Skin epidermis (tissue), 12 donors: ENCODE measurements around the gene CTIF.
A peak's percentile ranks its signal among the peaks of the same experiment; 100 is the strongest.

Experiments
- H3K27ac ChIP-seq, 21 experiments: fragments of 200-600 bp; sonication (generic) in 11 of 21; one replicate each; pipeline ENCODE4 v1.5.0; 2020; ENCODE audit warnings: mild to moderate bottlenecking in 3 of 21, inconsistent platforms in 2 of 21, moderate library complexity in 2 of 21
- H3K4me3 ChIP-seq, 7 experiments: fragments of 200-600 bp; sonication (generic) in 2 of 7; one replicate each; pipeline ENCODE4 v1.5.0; 2020; ENCODE audit warnings: inconsistent platforms in 2 of 7, mild to moderate bottlenecking in 2 of 7, moderate library complexity in 1 of 7

The CTIF gene

DNA sequence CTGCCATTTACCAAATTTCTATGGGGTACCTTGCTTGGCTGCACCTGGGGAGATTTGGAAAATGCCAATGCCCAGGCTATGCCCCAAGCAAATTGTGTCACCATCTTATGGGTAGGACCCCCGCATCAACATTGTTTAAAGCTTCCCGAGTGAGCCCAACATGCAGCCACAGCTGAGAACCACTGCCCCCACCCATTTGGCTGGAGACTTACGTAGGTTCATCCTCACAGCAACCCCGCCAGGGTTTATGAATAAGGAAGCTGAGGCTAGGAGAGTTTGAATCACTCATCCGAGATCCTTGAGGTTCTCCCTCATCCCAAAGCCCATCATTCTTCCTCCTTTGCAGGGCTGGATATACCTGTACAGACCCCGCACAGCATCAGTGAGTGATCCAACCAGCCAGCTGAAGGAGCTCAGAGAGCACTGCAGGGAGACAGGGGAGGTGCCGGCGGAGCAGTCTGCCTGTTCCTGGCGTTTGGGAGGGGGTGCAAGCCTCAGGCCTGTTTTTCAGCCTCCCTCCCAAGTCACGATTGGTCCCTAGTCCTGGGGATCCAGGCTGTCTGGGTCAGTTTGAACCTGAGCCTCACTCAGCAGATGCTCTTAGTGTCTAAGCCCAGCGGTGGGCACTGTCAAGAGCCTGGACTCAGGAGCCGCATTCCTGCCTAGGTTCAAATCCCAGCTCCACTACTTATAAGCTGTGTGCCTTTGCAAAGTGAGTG lies 247.1 kb downstream of the CTIF start:
- H3K4me3 ChIP-seq: no peak overlapping the region
- peak overlapping the region in 8 of 21 experiments; percentile 14 to 85 (median 54) for H3K27ac ChIP-seq

DNA sequence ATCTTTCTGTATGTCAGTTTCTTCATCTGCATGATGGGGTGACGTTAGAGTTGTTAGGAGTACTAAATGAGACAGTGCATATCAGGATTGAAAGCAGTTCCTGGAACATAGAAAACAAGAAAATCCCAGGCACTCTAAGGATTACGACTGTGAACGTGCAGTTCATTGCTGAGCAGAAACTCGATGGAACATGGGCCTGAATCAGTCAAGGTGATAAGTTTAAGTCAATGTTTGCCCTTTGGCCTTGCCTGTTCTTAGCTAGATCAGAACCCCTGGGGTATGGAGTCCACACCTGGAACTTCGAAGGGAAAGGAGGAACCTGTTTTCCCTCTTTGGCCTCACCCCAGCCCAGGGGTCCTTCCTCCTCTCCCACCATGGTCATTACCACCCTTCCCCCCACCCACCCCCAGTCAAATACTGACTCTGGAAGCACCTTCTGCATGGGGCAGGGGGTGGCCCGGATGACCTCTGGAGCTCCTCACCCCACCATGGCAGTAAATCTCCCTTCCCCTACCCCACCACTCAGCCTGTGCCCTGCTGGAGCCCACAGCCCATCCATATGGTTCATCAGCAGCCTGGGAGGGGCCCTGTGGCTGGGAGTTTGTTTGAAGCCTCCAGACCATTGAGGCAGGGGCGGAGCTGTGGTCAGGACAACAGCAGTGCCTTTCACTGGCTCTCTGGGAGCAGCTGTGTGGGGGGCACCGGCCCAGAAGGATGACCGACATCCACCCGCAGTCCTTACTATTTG lies 247.8 kb downstream of the CTIF start:
- Histone ChIP-seq H3K4me3 (no peak overlapping the region), H3K27ac (peak overlapping the region in 1 of 21 experiments; percentile 34)

DNA sequence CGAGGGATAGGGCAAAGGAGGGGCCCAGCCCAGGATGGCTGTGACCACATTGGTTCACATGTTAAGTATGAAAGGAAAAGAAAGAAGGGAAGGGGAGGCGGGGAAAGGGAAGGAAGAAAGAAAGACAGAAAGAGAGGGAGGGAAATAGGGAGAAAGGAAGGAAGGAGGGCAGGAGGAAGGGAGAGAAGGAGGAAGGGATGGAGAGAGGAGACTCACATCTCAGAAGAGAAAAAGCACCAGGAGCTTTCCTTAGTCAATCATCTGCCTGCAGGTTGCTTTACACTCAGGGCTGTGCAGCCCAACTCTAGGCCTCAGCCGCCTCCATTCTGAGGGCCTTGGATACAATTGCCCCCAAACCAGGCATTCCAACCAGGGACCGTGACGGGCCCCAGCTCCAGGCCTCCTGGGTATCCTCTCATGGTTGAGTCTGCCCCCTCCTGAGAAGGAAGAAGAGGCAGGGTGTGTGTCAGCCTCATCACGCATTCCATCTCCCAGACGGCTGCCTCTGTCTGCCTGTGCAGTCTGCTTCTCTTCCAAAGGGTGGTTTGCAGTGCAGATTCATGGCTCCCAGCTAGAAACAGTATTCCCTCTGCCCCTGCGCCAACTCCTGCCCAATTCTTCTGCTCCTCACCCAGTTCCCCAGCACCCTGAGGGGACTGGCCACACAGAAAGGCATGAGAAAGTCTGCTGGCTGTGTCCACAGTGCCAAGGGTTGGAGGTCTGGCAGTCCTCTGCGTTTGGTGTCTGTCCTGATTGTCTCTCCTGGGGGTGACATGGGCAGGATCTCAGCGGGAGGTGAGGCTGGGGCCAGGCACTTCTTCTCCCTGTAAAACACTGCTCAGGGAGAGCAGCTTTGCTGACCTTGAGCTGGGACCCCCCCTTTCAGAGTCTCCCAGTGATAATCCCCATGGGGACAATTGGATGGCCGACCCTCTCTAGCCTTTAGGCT lies 248.6 kb downstream of the CTIF start:
- peak overlapping the region in 1 of 21 experiments; percentile 34 for H3K27ac ChIP-seq

DNA sequence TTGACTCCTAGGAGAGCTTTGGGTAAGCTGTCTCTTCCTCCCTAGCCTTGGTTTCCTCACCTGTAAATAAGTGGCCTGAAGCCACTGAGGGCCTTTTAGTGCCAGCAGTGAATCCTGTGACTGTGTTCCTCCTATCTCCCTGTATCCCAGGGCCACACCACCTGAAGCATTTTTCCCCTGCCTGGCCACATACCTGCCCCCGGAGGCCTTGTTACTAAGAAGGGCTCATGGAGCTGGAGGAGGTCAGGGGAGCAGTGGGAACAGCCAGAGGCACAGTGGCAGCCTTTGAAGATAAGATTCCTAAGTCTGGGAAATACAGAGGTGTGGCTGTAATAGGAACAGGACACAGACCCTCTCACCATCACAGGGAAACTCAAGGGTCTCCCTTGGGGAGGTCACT lies 249.5 kb downstream of the CTIF start:
- Histone ChIP-seq H3K4me3 (no peak overlapping the region), H3K27ac (no peak overlapping the region)

More for the DNA sequence above, 248.6 kb downstream of the CTIF start:
- H3K4me3 ChIP-seq: no peak overlapping the region

DNA sequence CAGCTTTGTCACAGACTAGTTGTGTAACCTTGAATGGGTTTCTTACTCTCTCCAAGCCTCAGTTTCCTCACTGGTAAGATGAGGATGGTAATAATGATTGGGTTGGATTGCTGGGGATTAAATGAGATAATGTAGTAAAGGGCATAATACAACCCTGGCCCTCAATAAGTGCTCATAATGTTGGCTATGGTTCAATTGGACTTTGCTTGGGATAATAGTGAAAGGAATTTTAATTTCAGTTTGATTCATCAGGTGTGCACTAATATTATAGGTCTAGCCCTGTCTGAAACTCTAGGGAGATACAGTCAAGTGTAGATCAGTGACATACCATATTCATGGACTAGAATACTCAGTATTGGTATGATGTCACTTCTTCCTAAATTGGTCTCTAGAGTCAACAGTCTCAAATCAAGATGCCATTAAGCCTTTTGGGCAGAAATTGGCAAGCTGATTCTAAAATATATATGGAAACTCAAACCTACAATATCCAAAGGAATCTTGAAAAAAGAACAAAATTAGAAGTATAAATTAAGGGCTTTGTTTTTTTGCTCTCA lies 250.5 kb downstream of the CTIF start:
- no peak overlapping the region for H3K4me3 ChIP-seq
- peak overlapping the region in 1 of 21 experiments; percentile 77 for H3K27ac ChIP-seq

DNA sequence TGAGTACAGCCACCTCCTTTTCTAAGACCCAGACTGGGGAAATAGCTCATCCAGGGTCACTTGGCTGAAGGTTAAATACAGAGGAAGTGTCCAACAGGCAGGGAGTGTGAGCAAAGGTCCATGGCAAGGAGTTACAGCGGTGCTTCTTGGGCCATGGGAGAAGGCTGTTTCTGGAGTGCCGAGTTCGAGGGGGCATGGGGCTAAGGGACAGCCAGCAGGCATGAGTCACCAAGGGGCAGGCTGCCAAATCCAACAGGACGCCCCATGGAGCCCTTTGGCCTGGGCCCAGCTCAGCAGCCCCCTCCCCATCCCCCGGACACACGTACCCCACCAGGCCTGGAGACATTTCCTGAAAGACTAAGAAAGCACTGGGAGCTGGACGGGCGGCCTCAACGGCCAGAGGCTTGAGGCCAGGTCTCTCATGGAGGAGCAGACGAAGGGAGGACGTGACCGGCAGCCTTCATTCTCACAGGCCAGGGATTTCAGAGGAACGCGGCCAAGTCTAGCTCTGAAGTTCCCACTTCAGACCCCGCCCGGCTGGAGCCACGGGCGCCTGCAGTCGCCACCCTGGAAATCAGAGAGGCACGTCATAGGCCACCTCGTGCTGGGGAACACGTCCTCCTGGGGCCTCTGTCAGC lies 251.5 kb downstream of the CTIF start:
- H3K4me3 ChIP-seq: no peak overlapping the region
- peak overlapping the region in 10 of 21 experiments; percentile 29 to 77 (median 44) for H3K27ac ChIP-seq

DNA sequence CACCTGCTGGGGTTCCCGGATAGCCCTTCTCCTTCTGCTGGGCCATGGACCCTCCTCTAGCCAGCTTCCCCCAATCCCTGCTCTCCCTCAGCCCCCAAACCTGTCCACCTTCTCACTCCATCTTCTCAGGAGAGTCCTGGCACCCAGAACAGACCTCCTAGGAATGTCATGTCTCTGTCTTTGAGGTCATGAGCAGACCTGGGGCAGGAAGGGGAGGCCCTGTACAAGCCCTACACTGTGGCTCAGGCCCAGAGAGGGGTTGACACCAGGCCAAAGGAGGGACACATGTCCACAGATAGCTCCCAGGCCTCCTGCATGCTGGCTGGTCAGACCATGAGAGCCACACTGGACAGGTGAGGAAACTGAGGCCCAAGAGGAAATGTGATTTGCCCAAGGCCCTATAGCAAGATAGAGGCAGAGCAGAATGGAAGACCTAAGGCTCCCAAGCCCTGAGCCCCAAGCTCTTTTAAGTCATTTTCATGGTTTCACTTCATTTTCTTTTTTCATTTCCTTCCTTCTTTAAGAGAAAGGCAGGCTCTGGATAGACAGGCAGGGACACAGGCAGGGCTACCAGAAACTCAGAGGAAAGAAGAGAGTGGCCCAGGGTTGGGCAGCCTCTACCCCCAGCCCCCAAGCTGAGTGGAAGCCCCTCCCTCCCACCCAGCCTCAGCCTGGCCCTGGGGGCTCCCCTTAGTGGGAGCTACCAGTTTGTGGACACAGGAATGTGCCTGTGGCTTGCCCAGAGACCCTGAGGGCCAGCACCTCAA lies 252.2 kb downstream of the CTIF start:
- peak overlapping the region in 10 of 21 experiments; percentile 29 to 77 (median 44) for H3K27ac ChIP-seq
- H3K4me3 ChIP-seq: no peak overlapping the region

DNA sequence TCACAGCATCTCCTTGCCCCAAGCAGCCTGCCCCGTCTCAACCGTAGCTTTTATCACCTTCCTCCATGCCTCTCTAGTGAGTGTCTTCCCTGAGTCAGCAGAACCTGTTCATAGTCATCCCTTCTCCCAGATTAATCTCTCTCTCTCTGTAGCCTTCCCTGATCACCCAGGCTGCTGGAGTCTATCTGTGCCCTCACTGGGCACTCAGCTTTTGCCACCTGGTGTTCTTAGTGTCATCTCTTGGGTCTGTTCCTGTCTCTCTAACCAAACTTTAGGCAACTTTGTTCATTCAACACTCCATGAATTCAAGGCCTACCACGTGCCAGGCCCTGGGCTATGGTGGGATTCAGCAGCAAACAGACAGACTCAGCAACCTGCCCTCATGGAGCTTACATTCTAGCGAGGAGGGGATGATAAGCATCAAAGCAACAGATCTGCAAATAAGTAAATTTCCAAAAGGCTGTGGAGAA lies 252.8 kb downstream of the CTIF start:
- H3K4me3 ChIP-seq: no peak overlapping the region
- H3K27ac ChIP-seq: peak overlapping the region in 6 of 21 experiments; percentile 33 to 77 (median 52)

DNA sequence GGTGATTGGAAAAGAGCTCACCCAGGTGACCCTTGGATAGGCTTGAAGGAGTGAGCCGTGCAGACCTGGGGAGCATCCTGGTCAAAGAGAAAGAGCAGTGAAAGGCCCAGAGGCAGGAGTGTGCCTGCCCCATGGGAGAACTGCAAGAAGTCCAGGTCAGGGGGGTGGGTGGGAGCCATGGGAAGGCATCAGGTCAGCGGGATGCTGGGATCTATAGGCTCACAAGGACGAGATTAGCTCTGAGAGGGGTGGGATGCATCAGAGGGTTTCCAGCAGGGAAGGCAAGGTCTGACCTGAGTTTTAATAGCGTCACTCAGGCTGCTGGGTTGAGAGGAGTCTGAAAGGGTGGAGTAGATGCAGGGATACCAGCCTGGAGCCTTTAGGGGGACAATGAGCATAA lies 253.3 kb downstream of the CTIF start:
- no peak overlapping the region for H3K4me3 ChIP-seq
- H3K27ac ChIP-seq: no peak overlapping the region

DNA sequence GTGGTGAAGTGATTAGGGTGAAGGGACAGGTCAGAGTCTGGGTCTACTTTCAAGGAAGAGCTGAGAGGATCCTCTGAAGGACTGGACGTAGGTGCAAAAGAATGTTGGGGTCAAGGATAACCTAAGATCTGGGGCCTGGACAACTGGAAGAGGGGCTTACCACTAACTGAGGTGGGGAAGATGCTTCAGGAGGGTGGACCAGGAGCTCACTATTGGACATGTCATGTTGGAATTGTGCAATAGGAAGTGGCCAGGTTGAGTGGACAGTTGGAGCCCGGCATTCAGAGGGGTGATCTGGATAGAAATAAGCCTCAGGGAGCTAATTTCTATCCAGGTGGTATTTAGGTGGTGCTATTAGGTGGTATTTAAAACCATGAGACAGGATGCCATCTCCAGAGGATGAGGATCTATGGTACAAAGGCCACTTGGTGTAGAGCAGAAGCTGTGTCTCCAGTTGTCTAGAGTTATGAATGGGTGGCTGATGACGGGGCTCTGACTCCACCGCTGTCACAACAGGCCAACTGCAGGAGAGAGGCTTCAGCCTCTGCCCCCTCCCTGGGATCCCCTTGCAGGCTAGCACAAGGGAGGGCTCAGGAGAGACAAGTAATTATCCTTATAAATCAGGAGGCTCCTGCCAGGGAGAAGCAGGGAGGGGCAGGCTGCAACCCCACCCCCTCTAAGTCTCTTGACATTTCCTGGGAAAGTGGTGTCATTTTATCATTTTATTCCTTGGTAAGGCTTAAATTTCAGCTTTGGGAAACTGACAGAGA lies 254.0 kb downstream of the CTIF start:
- Histone ChIP-seq H3K27ac (no peak overlapping the region), H3K4me3 (no peak overlapping the region)

DNA sequence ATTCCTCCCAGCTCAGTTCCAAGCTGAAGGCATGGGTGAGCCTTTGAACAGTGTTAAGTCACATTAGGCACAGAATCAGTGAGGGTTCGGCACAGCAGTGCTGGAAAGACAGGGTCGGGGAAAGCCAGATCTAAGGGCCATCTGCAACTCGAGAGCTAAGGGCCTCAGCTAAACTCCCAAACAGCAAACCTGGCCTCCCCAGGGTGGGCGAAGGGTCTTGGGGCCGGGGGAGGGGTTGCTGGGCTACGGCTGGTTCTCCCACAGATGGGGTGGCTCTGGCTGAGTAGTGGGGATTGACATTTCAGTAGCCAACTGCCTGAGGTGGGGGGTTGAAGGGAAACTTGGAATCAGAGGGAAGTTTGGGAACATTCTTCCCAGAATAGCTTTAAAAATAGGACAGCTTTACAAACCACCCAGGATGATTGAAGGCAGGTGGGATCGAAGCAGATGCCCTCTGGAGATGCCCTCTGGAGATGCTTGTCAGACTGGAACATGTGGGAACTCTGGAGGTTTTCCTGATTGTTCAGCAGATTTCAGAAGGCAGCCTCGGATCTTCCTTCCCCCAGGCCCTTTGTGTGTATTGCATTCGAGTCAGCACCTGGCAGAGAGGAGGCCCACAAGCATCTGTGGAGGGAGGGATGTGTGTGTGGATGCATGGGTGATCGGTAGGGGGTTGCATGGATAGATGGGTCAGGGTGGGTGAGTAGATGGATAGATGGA lies 255.6 kb downstream of the CTIF start:
- H3K4me3 ChIP-seq: no peak overlapping the region
- H3K27ac ChIP-seq: peak overlapping the region in 1 of 21 experiments; percentile 40

DNA sequence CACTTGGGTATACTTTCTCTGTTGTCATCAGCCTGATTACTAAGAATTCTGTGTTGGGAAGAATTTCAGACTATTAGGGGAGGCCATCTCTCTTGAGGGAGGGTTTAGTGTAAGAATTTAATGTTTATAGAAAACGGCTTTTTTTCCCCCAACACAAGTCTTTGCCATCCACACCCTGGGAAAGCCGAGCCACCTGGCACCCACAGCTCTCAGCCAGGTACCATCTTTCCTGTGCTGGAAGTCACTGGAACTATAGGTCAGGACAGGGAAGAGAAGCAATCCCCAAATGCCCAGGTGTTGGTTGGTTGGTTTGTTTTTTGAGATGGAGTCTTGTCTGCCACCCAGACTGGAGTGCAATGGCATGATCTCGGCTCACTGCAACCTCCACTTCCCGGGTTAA lies 256.9 kb downstream of the CTIF start:
- Histone ChIP-seq H3K27ac (no peak overlapping the region), H3K4me3 (no peak overlapping the region)

DNA sequence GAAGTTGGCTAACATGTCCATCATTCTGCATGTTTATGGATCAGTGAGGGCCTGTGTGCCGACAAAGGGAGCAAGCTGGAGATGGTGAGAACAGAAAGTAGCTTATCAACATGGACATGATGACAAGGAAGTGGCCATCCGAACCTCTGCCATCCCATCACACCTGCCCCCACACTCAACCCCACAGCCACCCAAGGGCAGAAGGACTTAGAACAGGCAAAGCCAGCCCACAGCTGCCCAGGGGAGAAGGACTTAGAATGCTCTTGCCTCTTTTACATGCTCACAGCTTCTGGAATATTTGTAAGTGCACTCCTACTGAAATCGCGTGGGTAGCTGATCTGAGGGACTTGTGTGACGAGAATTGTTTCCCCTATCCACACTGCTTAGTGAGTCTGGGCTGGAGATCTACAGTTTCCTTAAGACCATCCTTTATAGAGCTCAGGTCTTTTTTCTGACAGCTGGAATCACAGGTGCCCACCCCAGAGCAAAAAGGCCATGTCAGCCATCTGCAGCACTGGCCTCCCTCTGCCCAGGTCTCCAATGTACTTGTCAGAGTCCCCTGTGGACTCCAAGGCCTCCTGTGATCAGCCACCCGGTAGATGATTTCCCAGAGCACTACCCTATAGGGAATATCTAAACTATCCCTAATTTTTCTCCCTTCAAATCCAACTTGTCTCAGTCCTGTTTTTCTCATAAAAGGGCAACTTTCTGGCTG lies 257.8 kb downstream of the CTIF start:
- no peak overlapping the region for H3K27ac ChIP-seq
- H3K4me3 ChIP-seq: no peak overlapping the region

DNA sequence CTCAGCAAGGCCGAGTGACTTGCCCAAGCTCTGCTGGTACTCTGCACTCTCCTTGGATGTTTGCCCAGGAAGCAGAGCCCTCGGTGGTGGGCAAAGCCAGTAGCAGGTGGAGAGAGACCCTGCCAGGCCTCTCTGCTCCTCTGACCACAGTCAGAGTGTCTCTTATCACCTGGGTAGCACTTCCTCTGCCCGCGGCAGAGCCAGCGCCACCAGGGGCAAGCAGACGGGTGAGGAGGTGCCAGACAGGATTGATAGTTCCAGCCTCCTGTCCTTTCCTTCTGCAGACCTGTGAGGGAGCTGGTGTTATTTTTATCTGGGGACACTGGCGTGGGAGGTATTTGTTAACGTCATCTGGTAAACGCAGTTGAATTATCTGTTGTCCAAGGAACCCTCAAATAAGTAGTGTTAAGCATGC lies 259.0 kb downstream of the CTIF start:
- Histone ChIP-seq H3K27ac (no peak overlapping the region), H3K4me3 (no peak overlapping the region)

DNA sequence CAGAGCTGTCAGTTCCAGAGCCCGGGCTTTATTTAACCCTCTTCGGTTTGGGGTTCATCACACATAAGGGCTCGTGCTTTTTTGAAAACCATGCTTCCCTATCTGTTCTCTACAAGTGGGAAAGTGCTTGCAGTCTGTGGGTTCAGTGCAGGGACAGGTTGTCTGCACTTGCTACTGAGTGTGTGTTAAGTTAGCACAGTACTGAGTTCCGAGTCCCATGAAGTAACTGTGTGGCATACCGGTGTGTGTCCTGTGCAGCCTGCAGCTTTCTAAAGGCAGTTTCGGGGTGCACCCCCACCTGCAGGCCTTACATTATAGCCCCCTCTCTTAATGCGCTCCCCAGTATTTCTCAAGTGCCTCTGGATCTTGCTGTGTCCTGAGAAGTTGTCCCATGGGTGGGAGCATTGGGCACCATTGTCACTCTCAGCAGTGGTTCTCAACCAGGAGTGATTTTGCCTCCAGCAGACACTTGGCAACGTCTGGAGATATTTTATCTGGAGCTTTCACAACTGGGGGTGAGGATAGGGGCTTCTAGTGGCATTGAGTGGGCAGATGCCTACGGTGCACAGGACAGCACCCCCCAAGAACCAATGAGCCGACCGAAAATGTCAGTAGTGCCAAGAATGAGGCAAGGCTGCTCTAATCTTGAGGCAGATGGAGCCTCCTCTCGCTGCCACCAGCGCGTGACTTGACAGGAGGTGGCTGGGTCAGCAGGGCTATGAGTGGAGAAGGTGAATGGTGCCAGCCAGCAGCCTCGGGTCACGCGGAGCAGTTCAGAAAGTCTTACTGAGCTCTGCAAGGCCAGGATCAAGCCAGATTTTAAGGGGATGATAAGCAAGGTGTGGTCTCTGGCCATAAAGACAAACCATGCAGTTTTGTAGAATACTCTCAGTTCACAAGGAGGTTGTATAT lies 259.8 kb downstream of the CTIF start:
- no peak overlapping the region for H3K27ac ChIP-seq

More for the DNA sequence above, 259.8 kb downstream of the CTIF start:
- H3K4me3 ChIP-seq: no peak overlapping the region
